ENCODE measurements around the gene CRACR2B.

CRACR2B gene

GRCh38 chr11:858762-859339 lies 31.1 kb downstream of the CRACR2B start:
- TF ChIP-seq POLR2A (IDR thresholded peaks at IDR 0.05; ENCODE audit: low read depth, low read length), result no peak
- DNase-seq (ENCODE audit: insufficient read length, low spot score) (no peak), FAIRE-seq (no peak)

- DNase-seq (ENCODE audit: insufficient read length, low spot score) (peak; percentile 71), FAIRE-seq (no peak)
- TF ChIP-seq POLR2A (IDR thresholded peaks at IDR 0.05; ENCODE audit: low read depth, low read length), result no peak
Measured at GRCh38 chr11:859394-860131, 31.8 kb downstream of the CRACR2B start.

GRCh38 chr11:860234-861104 lies 32.8 kb downstream of the CRACR2B start:
- no peak for TF ChIP-seq POLR2A (IDR thresholded peaks at IDR 0.05; ENCODE audit: low read depth, low read length)
- DNase-seq (ENCODE audit: insufficient read length, low spot score) (no peak), FAIRE-seq (no peak)

DNA sequence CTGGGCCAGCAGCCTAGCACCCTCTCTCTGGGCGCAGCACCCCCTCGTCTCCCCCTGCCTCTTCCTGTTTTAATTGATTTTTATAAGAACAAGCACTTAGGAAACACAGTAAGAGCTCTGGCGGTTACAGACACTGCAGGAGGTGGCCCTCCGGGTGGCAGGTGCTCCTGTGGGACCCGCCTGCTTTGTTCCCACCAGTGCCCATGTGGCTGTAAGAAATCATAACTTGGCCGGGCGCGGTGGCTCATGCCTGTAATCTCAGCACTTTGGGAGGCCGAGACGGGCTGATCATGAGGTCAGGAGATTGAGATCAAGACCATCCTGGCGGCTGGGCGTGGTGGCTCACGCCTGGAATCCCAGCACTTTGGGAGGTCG lies 33.4 kb downstream of the CRACR2B start:
- no peak for FAIRE-seq
- TF ChIP-seq POLR2A (IDR thresholded peaks at IDR 0.05; ENCODE audit: low read depth, low read length), result no peak
- DNase-seq (ENCODE audit: insufficient read length, low spot score), result no peak

GRCh38 chr11:862081-862661 lies 34.5 kb downstream of the CRACR2B start:
- FAIRE-seq, result no peak
- no peak for TF ChIP-seq POLR2A (IDR thresholded peaks at IDR 0.05; ENCODE audit: low read depth, low read length)
- DNase-seq (ENCODE audit: insufficient read length, low spot score), result no peak

- FAIRE-seq, result no peak
Measured at GRCh38 chr11:862696-863022, 34.9 kb downstream of the CRACR2B start.

GRCh38 chr11:863023-863909 lies 35.5 kb downstream of the CRACR2B start:
- no peak for DNase-seq (ENCODE audit: insufficient read length, low spot score)
- TF ChIP-seq POLR2A (IDR thresholded peaks at IDR 0.05; ENCODE audit: low read depth, low read length), result no peak
- FAIRE-seq, result no peak

More at GRCh38 chr11:862696-863022, 34.9 kb downstream of the CRACR2B start:
- TF ChIP-seq POLR2A (IDR thresholded peaks at IDR 0.05; ENCODE audit: low read depth, low read length), result no peak
- DNase-seq (ENCODE audit: insufficient read length, low spot score), result no peak

- DNase-seq (ENCODE audit: insufficient read length, low spot score) (no peak), FAIRE-seq (no peak)
- TF ChIP-seq POLR2A (IDR thresholded peaks at IDR 0.05; ENCODE audit: low read depth, low read length), result no peak
Measured at GRCh38 chr11:863910-864827, 36.5 kb downstream of the CRACR2B start.

DNA sequence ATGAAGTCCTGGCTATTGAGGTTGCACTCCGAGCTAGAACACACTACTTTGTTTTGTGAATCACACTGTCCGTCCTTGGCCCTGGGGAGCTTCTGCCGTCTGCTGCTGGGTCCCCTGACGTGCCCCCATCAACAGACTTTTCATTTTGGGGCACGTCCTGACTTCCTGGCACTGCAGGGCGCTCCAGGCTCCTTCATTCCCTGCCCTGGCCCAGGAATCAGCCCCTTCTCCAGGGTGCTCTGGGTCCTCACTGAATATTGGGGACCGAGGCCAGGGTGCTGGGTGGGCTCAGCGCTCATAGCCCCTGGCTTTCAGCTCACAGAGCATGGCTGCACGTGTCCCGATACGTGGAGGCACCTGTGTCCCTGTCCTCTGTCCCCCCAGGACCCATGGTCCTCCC lies 37.2 kb downstream of the CRACR2B start:
- no peak for TF ChIP-seq POLR2A (IDR thresholded peaks at IDR 0.05; ENCODE audit: low read depth, low read length)
- FAIRE-seq (no peak), DNase-seq (ENCODE audit: insufficient read length, low spot score) (no peak)

DNA sequence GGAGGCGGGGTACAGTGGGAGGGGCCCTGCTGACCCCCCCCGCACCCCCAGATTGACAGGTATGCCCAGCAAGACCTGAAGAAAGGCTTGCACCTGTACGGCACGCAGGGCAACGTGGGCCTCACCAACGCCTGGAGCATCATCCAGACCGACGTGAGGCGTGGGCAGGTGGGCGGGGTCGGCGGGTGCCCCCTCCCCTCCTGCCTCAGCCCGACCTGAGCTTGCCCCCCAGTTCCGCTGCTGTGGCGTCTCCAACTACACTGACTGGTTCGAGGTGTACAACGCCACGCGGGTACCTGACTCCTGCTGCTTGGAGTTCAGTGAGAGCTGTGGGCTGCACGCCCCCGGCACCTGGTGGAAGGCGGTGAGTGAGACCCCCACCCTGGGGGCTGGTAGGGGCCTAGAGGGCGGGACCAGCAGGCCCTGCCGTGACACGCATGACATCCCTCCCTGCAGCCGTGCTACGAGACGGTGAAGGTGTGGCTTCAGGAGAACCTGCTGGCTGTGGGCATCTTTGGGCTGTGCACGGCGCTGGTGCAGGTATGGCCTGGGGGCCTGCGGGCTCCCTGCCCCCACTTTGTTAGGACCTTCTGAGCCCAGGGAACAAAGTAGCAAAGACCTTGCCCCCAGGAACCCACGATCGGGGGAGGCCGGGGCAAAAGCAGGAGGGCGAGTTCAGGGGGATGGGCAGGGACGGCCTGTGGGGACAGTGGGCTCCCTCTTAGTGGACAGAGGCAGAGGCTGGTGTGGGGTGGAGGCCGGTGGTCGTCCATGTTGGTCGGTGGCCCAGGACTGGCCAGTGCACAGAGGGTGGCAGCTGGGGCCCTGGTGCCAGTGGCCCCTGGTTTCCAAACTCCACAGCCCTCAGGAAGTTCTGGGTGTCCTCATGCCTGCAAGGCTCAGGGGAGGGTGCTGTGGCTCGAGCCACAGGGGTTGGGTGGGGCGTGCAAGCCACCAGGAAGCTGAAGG lies 38.0 kb downstream of the CRACR2B start:
- TF ChIP-seq POLR2A (IDR thresholded peaks at IDR 0.05; ENCODE audit: low read depth, low read length), result no peak
- FAIRE-seq (no peak), DNase-seq (ENCODE audit: insufficient read length, low spot score) (no peak)

DNA sequence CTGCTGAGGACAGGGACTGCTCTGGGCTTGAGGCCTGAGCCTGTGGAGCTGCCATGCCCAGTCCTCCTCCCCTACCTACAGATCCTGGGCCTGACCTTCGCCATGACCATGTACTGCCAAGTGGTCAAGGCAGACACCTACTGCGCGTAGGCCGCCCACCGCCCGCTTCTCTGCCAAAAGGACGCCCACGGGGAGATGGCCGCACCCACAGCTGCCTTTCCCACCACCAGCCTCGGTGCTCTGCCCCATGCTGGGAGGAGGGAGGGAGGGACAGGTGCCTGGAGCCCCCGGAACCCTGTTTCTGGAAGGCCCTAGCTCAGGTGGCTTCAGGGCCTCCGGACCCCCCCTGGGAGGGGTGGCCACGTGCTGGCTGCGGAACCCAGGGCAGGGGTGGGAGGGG lies 38.8 kb downstream of the CRACR2B start:
- no peak for TF ChIP-seq POLR2A (IDR thresholded peaks at IDR 0.05; ENCODE audit: low read depth, low read length)
- FAIRE-seq (no peak), DNase-seq (ENCODE audit: insufficient read length, low spot score) (no peak)

Data from H54 (cell line).